Measurements from ENCODE around the gene CDCA4.

Gene CDCA4

GRCh38 chr14:104977008-104977680 is 43.7 kb downstream of the CDCA4 start:
- H3K4me1 ChIP-seq, result peaks cover 19% of the 10 kb centered on the region
- H3K4me3 ChIP-seq (ENCODE audit: low read depth, low read length), result peak overlapping the region; percentile 48
- DNase-seq, result peak; percentile 14

DNA sequence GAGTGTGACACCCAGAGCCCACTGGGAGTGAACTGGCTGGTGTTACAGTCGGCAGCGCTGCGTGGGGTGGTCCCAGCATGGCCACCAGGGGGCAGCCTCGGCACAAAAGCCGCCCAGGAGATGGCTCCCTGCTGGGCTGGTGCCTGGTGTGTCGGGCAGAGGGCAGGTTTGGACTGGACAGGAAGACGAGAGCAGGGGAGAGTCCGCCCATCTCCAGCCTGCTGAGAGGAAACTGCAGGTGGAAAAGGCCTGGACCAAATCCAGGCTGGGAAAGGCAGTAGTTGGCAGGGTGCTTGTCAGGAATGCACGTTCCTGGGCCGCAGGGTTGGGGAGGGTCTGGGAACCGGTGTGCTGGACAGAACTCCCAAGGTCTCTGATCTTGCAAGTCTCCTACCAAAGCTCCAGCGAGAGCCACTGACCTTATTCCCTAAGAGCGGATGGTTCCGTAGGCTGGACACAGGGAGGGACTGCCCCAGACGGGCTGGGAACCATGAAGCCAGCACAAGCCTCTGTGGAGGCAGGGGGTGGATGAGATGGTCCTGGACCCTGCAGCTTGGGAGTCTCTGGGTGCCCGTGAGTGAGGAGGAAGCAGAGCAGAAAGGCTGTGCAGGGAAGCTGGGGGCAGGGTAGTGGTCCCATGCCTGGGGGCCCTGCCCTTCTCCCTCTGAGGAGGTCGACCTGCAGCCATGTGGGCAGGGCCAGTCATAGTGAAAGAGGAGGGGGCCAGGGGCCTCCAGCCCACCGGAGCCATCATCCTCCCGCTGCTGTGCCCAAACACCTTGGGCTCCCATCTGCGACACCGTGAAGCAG is 44.5 kb downstream of the CDCA4 start:
- DNase-seq, result peak; percentile 89
- H3K9me3 ChIP-seq, result no peaks in the 10 kb centered on the region
- H3K36me3 ChIP-seq, result no peaks in the 10 kb centered on the region
- TF ChIP-seq, protein P1, sequence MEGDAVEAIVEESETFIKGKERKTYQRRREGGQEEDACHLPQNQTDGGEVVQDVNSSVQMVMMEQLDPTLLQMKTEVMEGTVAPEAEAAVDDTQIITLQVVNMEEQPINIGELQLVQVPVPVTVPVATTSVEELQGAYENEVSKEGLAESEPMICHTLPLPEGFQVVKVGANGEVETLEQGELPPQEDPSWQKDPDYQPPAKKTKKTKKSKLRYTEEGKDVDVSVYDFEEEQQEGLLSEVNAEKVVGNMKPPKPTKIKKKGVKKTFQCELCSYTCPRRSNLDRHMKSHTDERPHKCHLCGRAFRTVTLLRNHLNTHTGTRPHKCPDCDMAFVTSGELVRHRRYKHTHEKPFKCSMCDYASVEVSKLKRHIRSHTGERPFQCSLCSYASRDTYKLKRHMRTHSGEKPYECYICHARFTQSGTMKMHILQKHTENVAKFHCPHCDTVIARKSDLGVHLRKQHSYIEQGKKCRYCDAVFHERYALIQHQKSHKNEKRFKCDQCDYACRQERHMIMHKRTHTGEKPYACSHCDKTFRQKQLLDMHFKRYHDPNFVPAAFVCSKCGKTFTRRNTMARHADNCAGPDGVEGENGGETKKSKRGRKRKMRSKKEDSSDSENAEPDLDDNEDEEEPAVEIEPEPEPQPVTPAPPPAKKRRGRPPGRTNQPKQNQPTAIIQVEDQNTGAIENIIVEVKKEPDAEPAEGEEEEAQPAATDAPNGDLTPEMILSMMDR (IDR thresholded peaks at IDR 0.05; ENCODE audit: low read depth, low read length), result peak; percentile 81
- peaks cover 19% of the 10 kb centered on the region for H3K4me1 ChIP-seq
- H3K27me3 ChIP-seq, result no peaks in the 10 kb centered on the region
- H3K4me3 ChIP-seq (ENCODE audit: low read depth, low read length), result no peak overlapping the region

More at GRCh38 chr14:104977008-104977680, 43.7 kb downstream of the CDCA4 start:
- TF ChIP-seq, protein P1 (IDR thresholded peaks at IDR 0.05; ENCODE audit: low read depth, low read length), result no peak
- Histone ChIP-seq H3K27me3 (no peaks in the 10 kb centered on the region), H3K36me3 (no peaks in the 10 kb centered on the region), H3K9me3 (no peaks in the 10 kb centered on the region)

- TF ChIP-seq, protein P1 (IDR thresholded peaks at IDR 0.05; ENCODE audit: low read depth, low read length), result peak; percentile 32; the same call in 1 of the 2 replicates
- Histone ChIP-seq H3K27me3 (no peaks in the 10 kb centered on the region), H3K4me1 (peaks cover 19% of the 10 kb centered on the region), H3K9me3 (no peaks in the 10 kb centered on the region), H3K36me3 (no peaks in the 10 kb centered on the region), H3K4me3 (ENCODE audit: low read depth, low read length) (no peak overlapping the region)
- DNase-seq, result peak; percentile 51
Measured at GRCh38 chr14:104975481-104976197, 45.2 kb downstream of the CDCA4 start.

- H3K27me3 ChIP-seq, result no peaks in the 10 kb centered on the region
- H3K36me3 ChIP-seq, result no peaks in the 10 kb centered on the region
- no peaks in the 10 kb centered on the region for H3K9me3 ChIP-seq
- no peak overlapping the region for H3K4me3 ChIP-seq (ENCODE audit: low read depth, low read length)
- TF ChIP-seq, protein P1 (IDR thresholded peaks at IDR 0.05; ENCODE audit: low read depth, low read length), result no peak
- DNase-seq, result peak; percentile 5
- H3K4me1 ChIP-seq, result peaks cover 14% of the 10 kb centered on the region
Measured at GRCh38 chr14:104974665-104975390, 46.1 kb downstream of the CDCA4 start.

GRCh38 chr14:104974146-104974541 is 46.7 kb downstream of the CDCA4 start:
- Histone ChIP-seq H3K4me3 (ENCODE audit: low read depth, low read length) (no peak overlapping the region), H3K4me1 (peaks cover 10% of the 10 kb centered on the region)
- TF ChIP-seq, protein P1 (IDR thresholded peaks at IDR 0.05; ENCODE audit: low read depth, low read length), result no peak

More at GRCh38 chr14:104974146-104974541, 46.7 kb downstream of the CDCA4 start:
- H3K9me3 ChIP-seq, result no peaks in the 10 kb centered on the region
- no peaks in the 10 kb centered on the region for H3K36me3 ChIP-seq
- peak; percentile 4 for DNase-seq
- no peaks in the 10 kb centered on the region for H3K27me3 ChIP-seq

All from BE2C (cell line).